HepG2 (cell line): Measurements from ENCODE around the gene TMCC1. TPM values are rescaled to one million over a fixed set of nuclear protein-coding genes. Genes with fewer than 3 reads are reported as not detected.

Source experiments
- ATAC-seq: fragments of 200-7000 bp; cut with Tn5 transposase; 3 replicates; pipeline ENCODE4 v1.9.1; 2020; ENCODE audit warnings: mild to moderate bottlenecking, moderate library complexity
- BruUV-seq: library from RNA; stranded (reverse); fragments of 400-500 nt; replicated peaks from 2 replicates; lab custom pipeline; 2021; lab: Mats Ljungman, UMichigan
- CTCF ChIA-PET: fragments of 300-600 bp; formaldehyde crosslinking; extraction: SDS; loops from one replicate; lab custom pipeline; 2021; ENCODE audit warnings: low total read pairs, inconsistent platforms, low intra/inter-chr PET ratio; lab: Yijun Ruan, JAX
- POLR2A ChIA-PET: fragments of 350-600 bp; sonication (Branson Sonifier 250); formaldehyde crosslinking; loops from one replicate; lab custom pipeline; 2020; ENCODE audit warnings: antibody characterized with exemption, inconsistent platforms; lab: Yijun Ruan, JAX
- DNase-seq: peaks from one replicate; pipeline ENCODE4 v3.0.0-alpha.2; 2015; ENCODE audit warnings: low spot score
- FAIRE-seq: peaks from 3 replicates; lab custom pipeline; 2011; peaks lifted over from hg19 to GRCh38; lab: Jason Lieb, UNC
- H2AFZ ChIP-seq: one replicate; pipeline ENCODE4 v1.6.1; 2011; ENCODE audit warnings: low read length, inconsistent platforms
- H3K27ac ChIP-seq: fragments of 300-600 bp; 3 replicates; pipeline ENCODE4 v1.8.0; 2011; ENCODE audit warnings: mixed run types, mild to moderate bottlenecking, mixed read lengths, low read length, inconsistent platforms; ENCODE audit not compliant: insufficient read depth; ENCODE audit errors: extremely low read length
- H3K27me3 ChIP-seq, 2 experiments: fragments of 200-600 bp in 1 of 2; 2 replicates in 1 of 2; 3 replicates in 1 of 2; pipeline versions ENCODE4 v1.6.0 to v1.8.0; 2011; ENCODE audit warnings: low read length in 2 of 2, mild to moderate bottlenecking in 2 of 2, moderate library complexity in 2 of 2, inconsistent platforms in 1 of 2; ENCODE audit not compliant: insufficient read depth in 2 of 2, control insufficient read depth in 1 of 2
- H3K36me3 ChIP-seq, 2 experiments: fragments of 200-600 bp in 1 of 2; replicated peaks in 1 of 2; 2 replicates in 1 of 2; 3 replicates in 1 of 2; pipeline versions ENCODE4 v1.5.1 to v1.8.0; 2011; ENCODE audit warnings: low read length in 2 of 2, inconsistent platforms in 1 of 2; ENCODE audit not compliant: insufficient read depth in 2 of 2, control insufficient read depth in 1 of 2
- H3K4me1 ChIP-seq: 2 replicates; pipeline ENCODE4 v1.5.1; 2012; ENCODE audit warnings: low read length, inconsistent platforms; ENCODE audit not compliant: insufficient read depth
- H3K4me2 ChIP-seq: 2 replicates; pipeline ENCODE4 v1.6.0; 2011; ENCODE audit warnings: low read depth, low read length, inconsistent platforms
- H3K4me3 ChIP-seq, 3 experiments: fragments of 200-600 bp in 1 of 3; sonication (generic), shearing (Covaris generic) in 1 of 3; replicated peaks in 1 of 3; 2 replicates each; pipeline ENCODE4 v1.5.1; 2011 to 2016; ENCODE audit warnings: low read length in 3 of 3, inconsistent platforms in 2 of 3, low read depth in 2 of 3, mild to moderate bottlenecking in 2 of 3, control low read depth in 1 of 3, mixed read lengths in 1 of 3; ENCODE audit not compliant: insufficient read depth in 1 of 3
- H3K79me2 ChIP-seq: one replicate; pipeline ENCODE4 v1.6.1; 2011; ENCODE audit warnings: low read length, inconsistent platforms; ENCODE audit not compliant: insufficient read depth
- H3K9ac ChIP-seq: 2 replicates; pipeline ENCODE4 v1.6.0; 2011; ENCODE audit warnings: mild to moderate bottlenecking, low read depth, low read length, inconsistent platforms; ENCODE audit not compliant: insufficient read depth
- H3K9me3 ChIP-seq: 2 replicates; pipeline ENCODE4 v1.5.1; 2012; ENCODE audit warnings: mild to moderate bottlenecking, low read length
- H4K20me1 ChIP-seq: 2 replicates; pipeline ENCODE4 v1.6.0; 2011; ENCODE audit warnings: inconsistent platforms, mild to moderate bottlenecking, low read length, moderate library complexity; ENCODE audit not compliant: insufficient read depth
- CBFB ChIP-seq: sonication (generic); formaldehyde crosslinking; IDR thresholded peaks from 2 replicates; pipeline ENCODE4 v1.4.0; 2020; ENCODE audit warnings: missing genetic modification reagents
- GABPA ChIP-seq, 2 experiments: IDR thresholded peaks; 2 replicates each; pipeline ENCODE4 v1.6.1; 2011 to 2016; ENCODE audit warnings: low read depth in 2 of 2, low read length in 1 of 2, missing biosample characterization in 1 of 2, missing genetic modification characterization in 1 of 2
- HDAC1 ChIP-seq: sonication (generic); formaldehyde crosslinking; IDR thresholded peaks from 2 replicates; pipeline ENCODE4 v1.5.1; 2020; ENCODE audit warnings: mild to moderate bottlenecking, missing genetic modification reagents
- TGIF2 ChIP-seq: IDR thresholded peaks from 2 replicates; pipeline ENCODE4 v1.6.1; 2016; ENCODE audit warnings: control low read depth, missing compliant biosample characterization
- ZNF496 ChIP-seq: sonication (generic); formaldehyde crosslinking; IDR thresholded peaks from 2 replicates; pipeline ENCODE4 v1.8.1; 2023; ENCODE audit warnings: mild to moderate bottlenecking, moderate library complexity, missing genetic modification reagents; ENCODE audit not compliant: insufficient replicate concordance
- ZNF510 ChIP-seq: sonication (generic); formaldehyde crosslinking; IDR thresholded peaks from 2 replicates; pipeline ENCODE4 v1.4.0; 2020; ENCODE audit warnings: low read depth, mild to moderate bottlenecking, missing genetic modification reagents
- ZNF615 ChIP-seq: sonication (generic); formaldehyde crosslinking; IDR thresholded peaks from 2 replicates; pipeline ENCODE4 v1.5.0; 2020; ENCODE audit warnings: mild to moderate bottlenecking, missing genetic modification reagents, borderline replicate concordance
- ZNF672 ChIP-seq: sonication (generic); formaldehyde crosslinking; IDR thresholded peaks from 2 replicates; pipeline ENCODE4 v1.8.1; 2022; ENCODE audit warnings: missing genetic modification reagents
- WGBS: methylation state at CpG from one replicate; pipeline ENCODE4 v1.1.6; 2017; ENCODE audit warnings: low lambda C conversion rate; 5-methylcytosine and 5-hydroxymethylcytosine counted together
- in situ Hi-C: cut with HindIII; loops from 2 replicates; pipeline ENCODE4 v1.10.0; 2017; ENCODE audit warnings: low pct_unique_long_range_greater_than_20kb; ENCODE audit not compliant: extremely low pct_ligation_motif_present
- intact Hi-C: fragments of 100-400 bp; cut with micrococcal nuclease; formaldehyde crosslinking; loops from one replicate; pipeline ENCODE4 v1.10.0; 2022; ENCODE audit not compliant: unreplicated experiment
- polyA plus RNA-seq, 8 experiments: library from polyadenylated mRNA; depleted of rRNA in 3 of 8; stranded (reverse) in 7 of 8; unstranded in 1 of 8; fragments of >200 nt; fragmentation: Illumina TruSeq in 4 of 8; extraction: Trizol in 4 of 8; gene quantifications; 2 replicates each; pipeline versions ENCODE4 v1.2.1 to v1.2.3, GENCODE V29; 2011 to 2016; ENCODE audit warnings: low read depth in 4 of 8, missing spikeins in 1 of 8, mixed read lengths in 1 of 8; ENCODE audit not compliant: insufficient read depth in 1 of 8
- total RNA-seq, 5 experiments: library from RNA; depleted of rRNA; stranded (reverse); fragments of >200 nt; fragmentation: Illumina TruSeq; extraction: Trizol; gene quantifications; 2 replicates each; pipeline ENCODE4 v1.2.3, GENCODE V29; 2016; ENCODE audit warnings: low read depth in 1 of 5
- TF ChIP-seq, protein P1 (sequence below): sonication (generic); formaldehyde crosslinking; IDR thresholded peaks from 2 replicates; pipeline ENCODE4 v1.9.0; 2021; ENCODE audit warnings: missing genetic modification reagents, borderline replicate concordance
- TF ChIP-seq, protein P2 (sequence below): IDR thresholded peaks from 2 replicates; pipeline ENCODE4 v1.6.1; 2016; ENCODE audit warnings: control low read depth
- TF ChIP-seq, protein P3 (sequence below): sonication (generic); formaldehyde crosslinking; IDR thresholded peaks from 2 replicates; pipeline ENCODE4 v1.4.0; 2020; ENCODE audit warnings: missing genetic modification reagents, borderline replicate concordance

The TMCC1 gene
- total and polyA plus RNA-seq, 2 of the 13 experiments (the other 11 are each of a cell fraction or from before 2014, with no cell fraction given), result 12.1 to 264 TPM

DNA sequence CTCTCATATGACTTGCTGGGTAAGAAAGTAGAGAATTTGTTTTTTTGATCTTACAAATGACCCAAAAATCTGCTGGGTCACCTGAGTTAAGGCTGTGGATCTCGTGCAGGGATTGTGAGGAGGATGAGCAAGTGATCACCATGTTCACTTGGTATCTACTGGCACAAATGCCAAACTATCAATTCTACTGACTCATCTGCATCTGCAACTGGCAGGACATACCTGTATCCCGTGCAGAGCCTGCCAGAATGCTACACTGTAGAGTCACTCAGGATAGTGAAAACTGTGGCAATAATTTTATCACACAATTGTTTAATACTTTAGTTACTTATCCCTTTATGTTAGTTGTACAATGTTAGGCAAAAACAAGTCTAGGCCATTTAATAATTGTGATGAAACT lies 157.4 kb downstream of the TMCC1 start:
- no peaks in the 10 kb centered on the region for H3K79me2 ChIP-seq
- no peaks in the 10 kb centered on the region for H3K9me3 ChIP-seq
- H3K4me3 ChIP-seq, result no peak overlapping the region
- in situ Hi-C loops (no loop called here), intact Hi-C loops (no loop called here)
- no peak overlapping the region for H3K4me2 ChIP-seq
- TF ChIP-seq TGIF2 (CRISPR knock-in tag) (no peak), ZNF496 (no peak), ZNF615 (CRISPR knock-in tag) (no peak), ZNF672 (CRISPR knock-in tag) (no peak), GABPA (IDR thresholded peaks at IDR 0.05; ENCODE audit: low read depth, low read length) (no peak), GABPA (CRISPR knock-in tag; IDR thresholded peaks at IDR 0.05; ENCODE audit: low read depth) (no peak), CBFB (no peak), HDAC1 (no peak), ZNF510 (CRISPR knock-in tag) (no peak)
- TF ChIP-seq, protein P1, sequence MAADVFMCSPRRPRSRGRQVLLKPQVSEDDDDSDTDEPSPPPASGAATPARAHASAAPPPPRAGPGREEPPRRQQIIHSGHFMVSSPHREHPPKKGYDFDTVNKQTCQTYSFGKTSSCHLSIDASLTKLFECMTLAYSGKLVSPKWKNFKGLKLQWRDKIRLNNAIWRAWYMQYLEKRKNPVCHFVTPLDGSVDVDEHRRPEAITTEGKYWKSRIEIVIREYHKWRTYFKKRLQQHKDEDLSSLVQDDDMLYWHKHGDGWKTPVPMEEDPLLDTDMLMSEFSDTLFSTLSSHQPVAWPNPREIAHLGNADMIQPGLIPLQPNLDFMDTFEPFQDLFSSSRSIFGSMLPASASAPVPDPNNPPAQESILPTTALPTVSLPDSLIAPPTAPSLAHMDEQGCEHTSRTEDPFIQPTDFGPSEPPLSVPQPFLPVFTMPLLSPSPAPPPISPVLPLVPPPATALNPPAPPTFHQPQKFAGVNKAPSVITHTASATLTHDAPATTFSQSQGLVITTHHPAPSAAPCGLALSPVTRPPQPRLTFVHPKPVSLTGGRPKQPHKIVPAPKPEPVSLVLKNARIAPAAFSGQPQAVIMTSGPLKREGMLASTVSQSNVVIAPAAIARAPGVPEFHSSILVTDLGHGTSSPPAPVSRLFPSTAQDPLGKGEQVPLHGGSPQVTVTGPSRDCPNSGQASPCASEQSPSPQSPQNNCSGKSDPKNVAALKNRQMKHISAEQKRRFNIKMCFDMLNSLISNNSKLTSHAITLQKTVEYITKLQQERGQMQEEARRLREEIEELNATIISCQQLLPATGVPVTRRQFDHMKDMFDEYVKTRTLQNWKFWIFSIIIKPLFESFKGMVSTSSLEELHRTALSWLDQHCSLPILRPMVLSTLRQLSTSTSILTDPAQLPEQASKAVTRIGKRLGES (CRISPR knock-in tag), result no peak
- TF ChIP-seq, protein P2, sequence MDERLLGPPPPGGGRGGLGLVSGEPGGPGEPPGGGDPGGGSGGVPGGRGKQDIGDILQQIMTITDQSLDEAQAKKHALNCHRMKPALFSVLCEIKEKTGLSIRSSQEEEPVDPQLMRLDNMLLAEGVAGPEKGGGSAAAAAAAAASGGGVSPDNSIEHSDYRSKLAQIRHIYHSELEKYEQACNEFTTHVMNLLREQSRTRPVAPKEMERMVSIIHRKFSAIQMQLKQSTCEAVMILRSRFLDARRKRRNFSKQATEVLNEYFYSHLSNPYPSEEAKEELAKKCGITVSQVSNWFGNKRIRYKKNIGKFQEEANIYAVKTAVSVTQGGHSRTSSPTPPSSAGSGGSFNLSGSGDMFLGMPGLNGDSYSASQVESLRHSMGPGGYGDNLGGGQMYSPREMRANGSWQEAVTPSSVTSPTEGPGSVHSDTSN, result no peak
- TF ChIP-seq, protein P3, sequence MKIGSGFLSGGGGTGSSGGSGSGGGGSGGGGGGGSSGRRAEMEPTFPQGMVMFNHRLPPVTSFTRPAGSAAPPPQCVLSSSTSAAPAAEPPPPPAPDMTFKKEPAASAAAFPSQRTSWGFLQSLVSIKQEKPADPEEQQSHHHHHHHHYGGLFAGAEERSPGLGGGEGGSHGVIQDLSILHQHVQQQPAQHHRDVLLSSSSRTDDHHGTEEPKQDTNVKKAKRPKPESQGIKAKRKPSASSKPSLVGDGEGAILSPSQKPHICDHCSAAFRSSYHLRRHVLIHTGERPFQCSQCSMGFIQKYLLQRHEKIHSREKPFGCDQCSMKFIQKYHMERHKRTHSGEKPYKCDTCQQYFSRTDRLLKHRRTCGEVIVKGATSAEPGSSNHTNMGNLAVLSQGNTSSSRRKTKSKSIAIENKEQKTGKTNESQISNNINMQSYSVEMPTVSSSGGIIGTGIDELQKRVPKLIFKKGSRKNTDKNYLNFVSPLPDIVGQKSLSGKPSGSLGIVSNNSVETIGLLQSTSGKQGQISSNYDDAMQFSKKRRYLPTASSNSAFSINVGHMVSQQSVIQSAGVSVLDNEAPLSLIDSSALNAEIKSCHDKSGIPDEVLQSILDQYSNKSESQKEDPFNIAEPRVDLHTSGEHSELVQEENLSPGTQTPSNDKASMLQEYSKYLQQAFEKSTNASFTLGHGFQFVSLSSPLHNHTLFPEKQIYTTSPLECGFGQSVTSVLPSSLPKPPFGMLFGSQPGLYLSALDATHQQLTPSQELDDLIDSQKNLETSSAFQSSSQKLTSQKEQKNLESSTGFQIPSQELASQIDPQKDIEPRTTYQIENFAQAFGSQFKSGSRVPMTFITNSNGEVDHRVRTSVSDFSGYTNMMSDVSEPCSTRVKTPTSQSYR, result no peak
- DNase-seq, result no peak
- CTCF ChIA-PET, result no interaction called here
- no peaks in the 10 kb centered on the region for H4K20me1 ChIP-seq
- no TSS peak for BruUV-seq
- WGBS, result 79% methylated on average over 2 of the region's 2 CpGs
- H2AFZ ChIP-seq, result no peak overlapping the region
- POLR2A ChIA-PET, result no interaction called here
- no peak overlapping the region for H3K27ac ChIP-seq
- H3K9ac ChIP-seq, result no peak overlapping the region
- H3K4me1 ChIP-seq, result peaks cover 41% of the 10 kb centered on the region
- ATAC-seq, result no peak
- H3K36me3 ChIP-seq, result no peaks in the 10 kb centered on the region
- no peaks in the 10 kb centered on the region for H3K27me3 ChIP-seq
- no peak for FAIRE-seq
